H1 (cell line): Measurements from ENCODE around the gene UBTD1.
"Not testable (repeated sequence)": the region's sequence is repeated elsewhere in the genome, so short reads cannot be mapped to it uniquely, and the experiment has no call there.

ENCODE experiments used
- CHD2 ChIP-seq: IDR thresholded peaks from 2 replicates; pipeline ENCODE4 v1.6.1; 2012; ENCODE audit warnings: low read length, improper control_type of control experiment
- MAX ChIP-seq: IDR thresholded peaks from 2 replicates; pipeline ENCODE4 v1.6.1; 2012; ENCODE audit warnings: inconsistent platforms
- POLR2A ChIP-seq, 2 experiments: IDR thresholded peaks; 1 replicate in 1 of 2; 2 replicates in 1 of 2; pipeline ENCODE4 v1.6.1; 2011; ENCODE audit warnings: low read depth in 2 of 2, low read length in 2 of 2, mild to moderate bottlenecking in 2 of 2; ENCODE audit errors: control extremely low read depth in 1 of 2
- POLR2AphosphoS5 ChIP-seq: IDR thresholded peaks from 2 replicates; pipeline ENCODE4 v1.6.1; 2011; ENCODE audit warnings: low read depth, low read length
- RNF2 ChIP-seq: fragments of 200-900, 300-1000 bp; sonication (generic); IDR thresholded peaks from 2 replicates; pipeline ENCODE4 v1.7.1; 2016; ENCODE audit warnings: borderline replicate concordance, low read depth, mild to moderate bottlenecking, antibody characterized with exemption, low read length; ENCODE audit not compliant: poor library complexity, severe bottlenecking; ENCODE audit errors: missing control alignments

- not testable (repeated sequence) for TF ChIP-seq POLR2A (IDR thresholded peaks at IDR 0.05; ENCODE audit: control extremely low read depth in 1 of 2, low read depth in 2 of 2, low read length in 2 of 2); CHD2; RNF2; POLR2AphosphoS5; MAX
Measured at GRCh38 chr10:97555541-97555940, 56.8 kb downstream of the UBTD1 start.
